A204.1 (cell line): ENCODE measurements around the gene LOXHD1.

ENCODE experiments used
- FAIRE-seq: peaks from 2 replicates; lab custom pipeline; 2012; peaks lifted over from hg19 to GRCh38; lab: Jason Lieb, UNC

Gene LOXHD1

DNA sequence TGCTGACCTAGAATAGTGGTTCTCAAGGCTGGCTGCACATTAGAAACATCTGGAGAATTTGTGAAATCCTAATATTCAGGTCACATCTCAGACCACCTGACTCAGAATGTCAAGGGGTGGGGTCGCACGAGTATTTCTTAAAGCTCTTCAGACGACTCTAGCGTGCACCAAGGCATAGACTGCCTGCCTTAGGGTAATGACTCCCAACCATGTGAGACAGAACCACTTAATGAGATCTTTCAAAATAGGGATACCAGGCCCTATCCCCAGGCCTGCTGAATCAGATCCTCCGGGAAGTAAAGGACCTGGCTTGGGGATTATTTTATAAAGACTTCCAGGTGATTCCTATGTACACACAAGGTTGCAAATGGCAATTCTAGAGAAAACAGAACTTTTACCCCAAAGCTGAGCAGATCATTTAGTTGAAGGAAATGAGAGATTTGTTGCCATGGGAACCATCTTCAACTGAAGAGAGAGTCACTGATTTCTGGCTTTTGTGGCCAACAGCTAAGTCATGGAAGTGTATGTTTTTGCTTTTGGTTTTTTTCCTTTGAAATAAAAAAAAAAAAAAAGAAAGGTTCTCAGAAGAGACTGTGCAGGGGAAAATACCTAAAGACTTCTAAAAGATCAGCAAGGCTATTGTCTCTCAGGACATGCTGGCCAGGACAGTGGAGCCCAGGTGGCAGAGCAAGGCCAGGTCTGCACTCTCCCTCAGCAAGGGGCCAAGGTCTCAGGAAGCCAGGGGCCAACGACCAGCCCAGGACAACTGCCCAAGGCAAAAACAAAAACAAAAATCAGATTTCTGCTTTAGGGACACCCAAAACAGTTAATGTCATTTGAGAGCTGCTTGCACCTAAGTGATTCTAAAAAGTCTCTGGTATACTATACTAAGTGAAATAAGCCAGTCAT, 15.3 kb upstream of the LOXHD1 start:
- FAIRE-seq = no peak

GRCh38 chr18:46668694-46669093, 11.7 kb upstream of the LOXHD1 start:
- no peak for FAIRE-seq

GRCh38 chr18:46668135-46668534, 11.1 kb upstream of the LOXHD1 start:
- FAIRE-seq = no peak

- no peak for FAIRE-seq
Observed at GRCh38 chr18:46663539-46663938, 6.5 kb upstream of the LOXHD1 start.

DNA sequence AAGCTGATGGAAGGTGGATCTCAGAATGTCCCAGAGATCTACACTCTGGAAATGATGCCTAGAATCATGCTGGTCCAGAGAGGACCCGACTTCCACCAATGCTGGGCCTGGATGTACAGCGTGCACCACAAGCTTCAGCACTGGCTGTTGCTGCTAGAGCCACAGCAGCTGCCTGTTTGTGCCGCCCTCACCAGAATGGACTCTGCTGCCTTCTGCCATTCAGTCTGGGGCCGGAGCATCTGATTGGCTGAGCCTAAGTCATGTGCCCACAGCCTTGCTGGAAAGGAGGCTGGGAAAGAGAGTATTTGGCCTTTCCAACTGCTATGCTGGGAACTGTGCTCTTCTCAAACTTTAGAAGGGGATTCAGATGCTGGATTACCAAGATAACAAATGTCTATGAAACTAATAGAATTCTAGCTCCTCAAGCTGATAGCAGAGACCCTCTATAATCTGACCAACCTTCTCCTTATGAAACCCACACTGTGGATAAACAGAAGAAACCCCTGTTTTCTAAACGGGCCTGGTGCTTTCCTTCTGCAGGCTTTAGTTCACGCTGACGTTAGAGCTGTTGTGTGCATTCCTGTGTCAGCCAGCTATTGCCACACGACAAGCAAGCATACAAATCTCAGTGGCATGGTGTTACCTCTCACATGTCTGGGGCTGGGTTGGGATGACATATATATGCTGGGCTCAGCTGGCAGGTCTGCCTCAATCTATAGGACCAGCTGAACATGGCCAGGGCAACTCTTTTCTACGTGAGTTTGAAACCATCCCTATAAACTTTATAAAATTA, 4.1 kb upstream of the LOXHD1 start:
- no peak for FAIRE-seq

GRCh38 chr18:46659484-46659883, 2.5 kb upstream of the LOXHD1 start:
- no peak for FAIRE-seq

DNA sequence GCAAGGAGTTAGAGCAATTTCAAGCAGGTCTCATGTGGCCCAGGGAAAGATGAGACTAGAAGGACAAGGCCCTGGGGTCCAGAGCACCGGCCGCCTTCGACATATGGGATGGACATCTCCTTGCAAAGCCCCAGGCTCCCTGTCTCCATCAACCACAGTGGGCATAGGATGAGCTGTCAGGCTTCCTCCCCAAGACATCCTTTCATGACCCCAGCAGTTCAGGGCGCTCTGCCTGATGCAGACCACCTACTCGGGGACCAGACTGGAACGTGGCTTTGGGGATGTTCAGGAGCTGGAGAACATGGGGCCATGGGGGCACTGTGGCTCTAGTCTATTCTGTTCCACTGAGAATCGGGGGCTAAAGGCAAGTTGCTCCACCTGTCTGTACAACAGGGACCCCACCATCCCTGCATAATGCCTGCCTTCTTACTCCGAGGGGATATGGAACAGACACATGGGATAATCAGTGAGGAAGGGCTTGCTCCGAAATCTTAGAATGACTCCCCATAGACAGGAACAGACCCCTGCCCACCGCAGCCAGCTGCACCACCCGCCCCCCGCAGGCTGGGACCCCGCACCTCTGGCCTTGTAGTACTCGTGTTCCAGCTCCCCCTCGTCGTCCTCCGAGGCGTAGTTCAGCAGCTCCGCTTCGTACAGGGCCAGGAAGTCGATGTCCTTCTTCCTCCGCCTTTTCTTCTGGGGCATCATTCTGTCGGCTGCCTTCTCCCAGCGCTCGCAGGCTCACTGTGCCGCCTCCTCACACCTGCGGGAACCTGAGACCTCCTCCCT, 500 bp downstream of the LOXHD1 start:
- no peak for FAIRE-seq

GRCh38 chr18:46652372-46652771, 4.6 kb downstream of the LOXHD1 start:
- no peak for FAIRE-seq

DNA sequence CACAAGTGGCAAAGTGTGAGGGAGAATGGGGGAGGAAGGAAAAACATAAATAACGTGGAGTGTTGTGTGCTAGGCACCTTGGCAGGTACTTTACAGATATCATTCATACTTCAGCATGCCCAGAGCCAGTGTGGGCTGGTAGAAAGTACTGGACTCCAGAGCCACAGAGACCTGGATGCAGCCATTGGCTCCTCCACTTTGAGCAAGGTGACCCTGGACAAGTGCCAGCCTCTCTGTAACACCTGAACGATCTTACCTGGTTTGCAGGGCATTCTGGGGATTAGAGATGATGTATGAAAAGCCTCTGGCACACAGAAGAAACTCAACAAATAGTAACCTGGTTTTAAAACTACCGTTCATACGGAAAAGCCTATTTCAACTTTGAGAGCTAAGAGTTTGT, 6.3 kb downstream of the LOXHD1 start:
- no peak for FAIRE-seq

- FAIRE-seq = no peak
Observed at GRCh38 chr18:46649071-46649862, 7.8 kb downstream of the LOXHD1 start.

- FAIRE-seq = no peak
Observed at GRCh38 chr18:46646468-46646867, 10.6 kb downstream of the LOXHD1 start.

DNA sequence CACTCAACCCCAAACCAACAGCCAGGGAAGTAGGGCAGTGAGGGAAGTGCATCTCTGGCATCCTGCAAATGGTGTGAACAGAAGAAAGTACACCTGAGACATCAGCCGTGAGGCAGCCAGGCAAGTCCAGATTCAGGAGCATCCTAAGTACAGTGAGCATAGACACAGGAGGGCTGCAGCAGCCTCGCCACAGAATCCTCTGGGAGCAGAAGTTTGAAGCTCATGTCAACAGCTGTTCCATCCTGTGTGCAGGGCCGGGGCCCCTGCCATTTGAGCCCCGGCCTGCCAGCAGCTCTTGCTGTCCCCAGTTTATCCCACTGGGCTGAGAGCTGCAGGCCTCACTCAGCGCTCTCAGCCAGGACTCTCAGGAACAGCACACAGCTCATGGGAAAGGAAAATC, 14.5 kb downstream of the LOXHD1 start:
- no peak for FAIRE-seq

- FAIRE-seq = no peak
Observed at GRCh38 chr18:46641917-46642316, 15.1 kb downstream of the LOXHD1 start.

GRCh38 chr18:46639386-46639785, 17.6 kb downstream of the LOXHD1 start:
- no peak for FAIRE-seq

DNA sequence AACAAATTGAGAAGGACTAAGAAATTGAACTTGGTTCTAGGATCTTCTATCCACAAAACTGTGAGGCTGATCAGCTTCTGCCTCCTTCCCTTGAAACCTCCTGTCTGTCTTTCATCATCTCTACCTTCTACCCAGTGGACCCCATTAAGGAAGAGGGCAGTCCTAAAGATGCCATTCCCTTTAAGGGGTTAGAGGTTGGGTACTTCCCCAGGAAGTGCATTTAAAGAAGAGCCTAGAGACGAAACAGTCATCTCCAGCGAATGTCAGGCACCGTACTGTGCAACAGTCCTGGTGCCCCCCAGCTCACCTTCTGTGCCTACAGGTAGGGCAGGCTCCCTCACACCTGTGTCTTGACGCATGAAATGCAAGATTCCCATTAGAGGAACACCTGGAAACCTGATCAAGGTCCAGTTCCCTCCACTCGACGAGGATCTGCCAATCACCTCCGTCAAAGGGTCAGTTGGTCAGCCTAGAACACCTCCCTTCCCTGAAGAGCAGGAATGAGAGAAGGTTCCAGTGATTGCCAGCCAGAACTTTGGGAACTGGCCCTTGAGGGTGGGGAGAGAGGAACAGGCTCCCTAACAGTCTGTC, 20.9 kb downstream of the LOXHD1 start:
- FAIRE-seq = no peak

DNA sequence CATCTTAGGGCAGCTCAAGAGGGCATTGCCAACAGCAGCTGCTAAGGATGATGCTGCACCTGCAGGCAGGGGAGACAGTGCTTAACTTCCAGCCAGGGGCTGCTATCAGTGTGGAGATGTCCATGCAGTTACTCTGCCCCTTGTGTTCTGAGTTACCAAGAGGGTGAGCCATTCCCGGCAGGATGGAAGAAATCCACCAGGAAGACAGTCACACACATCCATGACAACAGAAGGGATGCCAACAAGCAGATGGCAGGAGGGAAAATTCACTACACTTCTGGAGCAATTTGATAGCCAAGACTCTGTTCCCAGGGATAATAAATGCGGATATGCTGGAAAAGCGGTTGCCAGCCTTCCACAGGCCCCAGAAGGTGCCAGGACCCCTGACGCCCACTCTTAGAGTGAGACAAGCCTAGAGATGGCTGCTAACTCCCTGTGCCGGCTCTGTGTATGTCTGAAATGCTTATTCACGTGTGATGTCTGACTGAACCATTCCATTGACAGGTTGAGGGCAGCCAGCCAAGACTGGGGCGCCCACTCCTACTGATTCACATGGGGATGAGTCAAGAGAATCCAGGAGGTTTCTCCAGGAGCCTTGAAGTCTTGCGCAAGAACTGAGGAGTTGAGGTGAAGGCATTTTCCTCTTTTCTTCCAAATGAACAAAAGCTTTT, 24.5 kb downstream of the LOXHD1 start:
- no peak for FAIRE-seq

GRCh38 chr18:46630991-46631390, 26.0 kb downstream of the LOXHD1 start:
- no peak for FAIRE-seq

GRCh38 chr18:46630160-46630559, 26.9 kb downstream of the LOXHD1 start:
- FAIRE-seq = no peak

DNA sequence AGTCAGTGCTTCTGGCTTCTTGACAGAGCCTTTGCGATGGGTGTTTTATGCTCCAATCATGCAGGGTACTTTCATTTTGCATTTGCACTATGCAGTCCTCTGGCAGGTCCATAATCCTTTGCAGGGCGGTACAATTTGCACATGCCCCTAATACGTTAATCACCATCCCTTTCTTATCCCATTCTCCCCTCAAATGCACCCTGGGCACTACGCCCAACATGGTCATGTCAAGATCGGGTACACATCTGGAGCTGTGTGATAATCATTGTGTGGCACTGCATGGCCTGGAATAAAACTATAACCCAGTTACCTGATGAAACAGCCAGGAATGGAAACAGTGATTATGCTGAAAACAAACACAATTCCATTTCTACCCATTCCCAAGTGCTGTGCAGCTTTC, 27.7 kb downstream of the LOXHD1 start:
- no peak for FAIRE-seq

DNA sequence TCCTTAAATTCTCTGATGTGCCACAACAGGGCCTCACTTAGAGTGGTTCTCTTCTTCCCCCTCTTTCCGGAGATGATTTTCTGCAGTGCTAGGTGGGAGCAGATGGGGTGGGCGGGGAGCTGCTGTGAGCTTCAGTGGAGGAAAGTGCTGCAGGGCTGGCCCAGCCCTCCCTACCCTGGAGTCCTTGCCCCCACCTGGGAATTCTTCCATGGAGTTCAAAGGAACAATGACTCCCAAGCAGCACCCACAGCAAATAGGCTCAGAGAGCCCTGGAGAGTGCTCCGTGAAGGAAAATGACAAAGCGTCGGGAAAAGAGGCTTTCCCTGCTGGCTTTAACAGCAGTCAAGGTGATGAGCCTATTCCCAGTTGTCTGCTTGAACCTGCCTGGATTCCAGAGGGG, 28.8 kb downstream of the LOXHD1 start:
- FAIRE-seq = no peak

GRCh38 chr18:46627136-46627535, 29.9 kb downstream of the LOXHD1 start:
- no peak for FAIRE-seq
